ENCODE data around the gene MYLK.

Gene MYLK

DNA sequence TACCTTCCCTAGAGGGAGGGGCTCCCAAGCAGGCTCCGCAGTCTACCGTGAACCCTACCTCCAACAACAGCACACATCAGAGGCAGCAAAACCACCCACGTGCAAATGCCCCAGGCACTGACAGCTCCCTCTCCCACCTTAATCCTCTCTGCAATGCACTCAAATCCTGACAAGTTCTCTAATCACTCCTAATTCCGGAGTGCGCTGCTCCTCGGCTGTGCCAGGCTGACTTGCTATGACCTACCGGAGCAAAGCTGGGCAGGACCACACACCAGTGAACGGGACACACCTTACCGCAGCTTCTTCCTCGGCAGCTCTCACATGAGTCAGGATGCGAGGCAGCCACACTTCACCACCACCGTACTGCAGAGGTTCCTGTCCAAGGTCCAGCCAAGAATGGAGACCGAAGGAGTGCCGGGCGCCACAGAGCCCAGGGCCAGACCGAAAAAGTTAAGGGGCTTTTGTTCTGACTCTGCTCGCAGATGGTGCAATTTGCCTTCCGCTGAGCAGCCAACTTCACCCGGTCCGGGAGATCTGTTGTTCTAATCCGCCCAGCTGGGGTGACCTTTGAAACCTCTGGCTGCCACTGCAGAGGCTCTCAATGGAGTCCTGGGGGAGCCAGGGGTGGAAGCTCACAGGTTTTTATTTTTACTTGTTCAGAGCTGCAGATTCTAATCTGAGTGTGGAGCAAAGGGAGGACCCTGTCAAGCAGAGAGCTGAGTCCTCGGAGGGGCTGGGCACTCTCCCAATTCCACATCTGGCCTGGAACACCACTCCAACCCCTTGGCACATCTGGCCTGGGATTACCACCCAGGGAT, 84.4 kb downstream of the MYLK start:
- Mint-ChIP-seq H3K27ac (no peak overlapping the region), H3K27me3 (no peaks in the 10 kb centered on the region), H3K9me3 (ENCODE audit: low read depth) (no peaks in the 10 kb centered on the region), H3K36me3 (no peaks in the 10 kb centered on the region), H3K4me3 (no peak overlapping the region), H3K4me1 (ENCODE audit: low read depth) (no peaks in the 10 kb centered on the region)

DNA sequence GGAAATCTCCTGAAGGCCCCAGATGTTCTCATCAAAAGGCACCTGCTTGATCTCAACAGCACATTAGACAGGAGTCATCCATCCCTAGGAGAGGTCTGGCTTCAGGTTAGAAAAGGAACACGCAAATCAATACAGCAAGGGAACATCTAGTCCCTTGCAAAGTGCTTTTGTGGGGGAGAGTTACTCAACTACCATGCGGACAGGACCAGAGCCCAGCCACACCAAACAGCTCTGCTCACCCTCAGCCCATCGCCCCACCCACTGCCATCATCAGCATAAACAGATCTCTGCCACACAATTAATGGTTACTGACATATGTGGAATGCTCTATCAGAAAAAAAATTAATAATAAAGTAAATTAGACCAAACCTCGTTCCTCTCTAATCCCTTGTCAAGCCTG, 85.6 kb downstream of the MYLK start:
- H3K9me3 Mint-ChIP-seq (ENCODE audit: low read depth): no peaks in the 10 kb centered on the region

DNA sequence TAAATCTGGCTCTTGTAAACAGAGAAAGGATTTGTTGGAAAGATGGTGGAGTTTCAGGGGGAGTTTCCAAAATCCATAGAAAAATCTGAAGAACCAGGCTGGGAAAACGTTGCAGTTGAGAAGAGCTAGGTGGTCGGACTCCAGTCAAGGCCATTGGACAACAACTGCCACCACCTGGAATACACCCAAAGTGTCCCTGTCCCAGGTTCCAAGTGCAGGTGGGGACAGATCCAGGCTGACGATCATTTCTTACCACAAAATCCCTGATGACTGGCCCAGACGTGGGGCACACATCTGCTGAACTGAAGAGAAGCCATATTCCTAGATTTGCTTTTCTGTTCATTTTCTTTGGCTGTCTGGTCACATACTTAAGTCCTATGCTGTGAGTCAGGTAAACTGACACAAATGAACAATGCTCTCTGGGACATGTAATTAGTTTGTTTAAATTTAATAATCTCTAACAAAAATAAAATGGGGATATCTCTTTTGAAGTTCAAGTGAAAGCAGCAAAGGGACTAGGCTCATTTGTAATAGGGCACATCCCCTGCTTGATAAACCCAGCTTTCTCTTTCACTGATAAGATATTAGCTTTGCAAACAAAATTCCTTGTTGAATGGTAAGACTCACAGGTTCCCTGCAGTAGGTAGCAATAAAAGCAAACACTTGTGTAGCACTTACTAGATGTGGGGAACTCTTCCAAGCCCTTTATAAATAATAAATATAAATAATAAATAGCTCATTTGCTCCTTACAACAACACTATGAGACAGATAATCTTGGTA, 88.5 kb downstream of the MYLK start:
- H3K27me3 Mint-ChIP-seq: no peaks in the 10 kb centered on the region
- H3K36me3 Mint-ChIP-seq: no peaks in the 10 kb centered on the region
- no peaks in the 10 kb centered on the region for H3K9me3 Mint-ChIP-seq (ENCODE audit: low read depth)
- no peaks in the 10 kb centered on the region for H3K4me1 Mint-ChIP-seq (ENCODE audit: low read depth)
- no peak overlapping the region for H3K4me3 Mint-ChIP-seq
- no peak overlapping the region for H3K27ac Mint-ChIP-seq

More for the DNA sequence above, 85.6 kb downstream of the MYLK start:
- H3K4me3 Mint-ChIP-seq: no peak overlapping the region
- H3K36me3 Mint-ChIP-seq: no peaks in the 10 kb centered on the region
- H3K27me3 Mint-ChIP-seq: no peaks in the 10 kb centered on the region
- no peak overlapping the region for H3K27ac Mint-ChIP-seq
- no peaks in the 10 kb centered on the region for H3K4me1 Mint-ChIP-seq (ENCODE audit: low read depth)

DNA sequence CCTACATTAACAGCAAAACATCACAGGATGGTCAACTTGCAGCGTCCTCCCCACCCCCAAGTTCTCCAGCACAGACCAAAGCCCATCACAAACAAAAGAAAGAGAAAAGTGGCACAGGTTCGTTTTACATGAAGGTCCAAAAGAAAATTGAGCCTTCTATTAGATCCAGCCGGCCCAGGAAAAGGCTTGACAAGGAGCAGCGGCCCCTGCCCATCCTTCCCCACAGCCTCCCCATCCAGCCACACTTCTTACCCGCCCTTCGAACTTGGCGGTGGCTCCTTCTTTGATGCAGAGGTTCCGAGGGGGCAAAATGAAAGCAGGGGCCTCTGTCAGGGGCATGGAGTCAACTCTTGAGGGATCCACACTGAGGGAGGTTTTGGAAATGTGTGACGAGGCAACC, 90.7 kb downstream of the MYLK start:
- H3K36me3 Mint-ChIP-seq: no peaks in the 10 kb centered on the region
- H3K27ac Mint-ChIP-seq: no peak overlapping the region
- H3K27me3 Mint-ChIP-seq: no peaks in the 10 kb centered on the region
- no peaks in the 10 kb centered on the region for H3K4me1 Mint-ChIP-seq (ENCODE audit: low read depth)
- H3K4me3 Mint-ChIP-seq: no peak overlapping the region
- H3K9me3 Mint-ChIP-seq (ENCODE audit: low read depth): no peaks in the 10 kb centered on the region

DNA sequence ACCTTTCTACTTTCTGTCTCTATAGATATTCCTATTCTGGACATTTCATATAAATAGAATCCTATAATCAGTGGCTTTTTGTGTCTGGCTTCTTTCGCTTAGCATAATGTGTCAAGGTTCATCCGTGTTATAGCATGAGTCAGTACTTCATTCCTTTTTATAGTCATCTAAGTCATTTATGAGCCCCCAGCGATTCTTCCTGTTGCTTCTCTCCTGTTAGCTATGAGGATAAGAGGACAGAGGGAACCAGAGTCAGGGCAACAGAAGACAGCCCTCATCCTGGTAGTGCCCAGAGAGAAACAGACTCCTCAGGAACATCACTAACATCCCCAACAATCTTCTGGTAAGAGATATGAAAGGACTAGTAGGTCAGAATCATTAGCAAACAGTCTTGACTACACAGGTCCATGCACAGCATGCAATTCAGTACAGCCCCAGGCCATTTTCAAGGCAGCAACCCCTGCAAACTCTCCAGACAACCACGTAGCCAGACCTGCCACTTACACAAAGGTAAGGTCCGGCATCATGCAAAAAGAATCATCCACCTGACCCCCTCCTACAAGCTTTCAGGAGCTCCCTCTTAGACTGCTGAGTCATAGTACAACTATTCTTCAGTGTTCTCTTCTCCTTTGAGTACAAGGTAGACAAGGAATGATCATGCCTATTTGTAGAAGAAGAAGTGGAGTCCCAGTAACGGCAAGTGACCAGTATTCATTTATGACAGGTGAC, 91.5 kb downstream of the MYLK start:
- Mint-ChIP-seq H3K4me1 (ENCODE audit: low read depth) (no peaks in the 10 kb centered on the region), H3K9me3 (ENCODE audit: low read depth) (no peaks in the 10 kb centered on the region), H3K27ac (no peak overlapping the region)

DNA sequence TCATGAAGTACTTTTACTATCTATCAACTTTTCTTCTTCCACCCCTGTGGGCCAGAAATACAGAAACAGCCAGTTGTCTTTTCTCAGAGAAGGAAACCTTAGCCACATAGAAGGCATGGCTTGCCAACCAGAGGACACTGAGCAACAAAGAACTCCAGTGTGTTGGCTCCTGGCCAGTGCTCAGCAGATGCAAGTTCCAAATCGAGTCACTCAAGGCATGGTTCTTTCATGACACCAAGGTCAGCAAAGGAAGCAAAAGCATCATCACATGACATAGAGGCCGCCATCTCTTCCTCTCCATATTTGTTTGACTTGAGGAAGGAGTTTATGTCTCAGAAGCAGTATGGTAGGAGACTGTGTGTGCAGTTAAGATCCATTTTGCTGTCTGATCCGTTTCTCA, 92.2 kb downstream of the MYLK start:
- H3K4me1 Mint-ChIP-seq (ENCODE audit: low read depth): no peaks in the 10 kb centered on the region
- no peaks in the 10 kb centered on the region for H3K36me3 Mint-ChIP-seq
- no peak overlapping the region for H3K4me3 Mint-ChIP-seq
- no peak overlapping the region for H3K27ac Mint-ChIP-seq
- no peaks in the 10 kb centered on the region for H3K9me3 Mint-ChIP-seq (ENCODE audit: low read depth)
- no peaks in the 10 kb centered on the region for H3K27me3 Mint-ChIP-seq

More for the DNA sequence above, 91.5 kb downstream of the MYLK start:
- Mint-ChIP-seq H3K4me3 (no peak overlapping the region), H3K36me3 (no peaks in the 10 kb centered on the region), H3K27me3 (no peaks in the 10 kb centered on the region)

DNA sequence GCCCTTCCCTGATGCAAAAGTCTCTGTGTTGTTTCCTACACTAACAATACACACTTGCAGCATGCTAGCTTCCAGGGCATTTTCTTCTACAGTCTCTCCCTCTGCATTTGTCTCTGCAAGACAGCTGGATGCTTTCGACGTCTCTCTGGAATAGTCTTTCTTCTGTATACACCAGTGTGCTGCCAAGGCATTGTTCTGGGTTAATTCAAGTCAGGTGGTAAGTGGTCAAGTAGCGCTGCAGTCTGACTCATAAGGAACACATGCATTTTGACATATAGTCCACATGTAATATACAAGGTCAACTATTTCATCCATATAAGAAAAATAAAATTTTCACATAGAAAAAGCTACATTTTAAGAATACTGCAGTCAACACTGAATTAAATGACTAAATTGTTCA, 92.7 kb downstream of the MYLK start:
- no peak overlapping the region for H3K4me3 Mint-ChIP-seq
- no peaks in the 10 kb centered on the region for H3K27me3 Mint-ChIP-seq
- no peaks in the 10 kb centered on the region for H3K9me3 Mint-ChIP-seq (ENCODE audit: low read depth)
- H3K4me1 Mint-ChIP-seq (ENCODE audit: low read depth): no peaks in the 10 kb centered on the region
- no peak overlapping the region for H3K27ac Mint-ChIP-seq
- no peaks in the 10 kb centered on the region for H3K36me3 Mint-ChIP-seq

DNA sequence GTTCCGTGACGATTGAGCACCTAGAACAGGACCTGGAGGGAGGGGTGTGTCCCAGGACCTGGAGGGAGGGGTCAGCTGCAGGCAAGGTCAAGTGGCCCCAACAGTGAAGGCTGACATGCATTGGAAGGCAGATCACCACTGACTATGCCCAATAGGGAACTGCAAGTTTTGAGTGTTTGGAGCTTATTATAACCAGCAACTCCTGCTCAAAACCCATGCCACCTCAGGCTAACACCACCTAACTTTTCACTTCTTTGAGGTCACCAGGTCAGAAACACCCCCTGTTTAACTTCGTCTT, 93.1 kb downstream of the MYLK start:
- Mint-ChIP-seq H3K4me3 (no peak overlapping the region), H3K27me3 (no peaks in the 10 kb centered on the region), H3K36me3 (no peaks in the 10 kb centered on the region), H3K9me3 (ENCODE audit: low read depth) (no peaks in the 10 kb centered on the region), H3K27ac (no peak overlapping the region), H3K4me1 (ENCODE audit: low read depth) (no peaks in the 10 kb centered on the region)

DNA sequence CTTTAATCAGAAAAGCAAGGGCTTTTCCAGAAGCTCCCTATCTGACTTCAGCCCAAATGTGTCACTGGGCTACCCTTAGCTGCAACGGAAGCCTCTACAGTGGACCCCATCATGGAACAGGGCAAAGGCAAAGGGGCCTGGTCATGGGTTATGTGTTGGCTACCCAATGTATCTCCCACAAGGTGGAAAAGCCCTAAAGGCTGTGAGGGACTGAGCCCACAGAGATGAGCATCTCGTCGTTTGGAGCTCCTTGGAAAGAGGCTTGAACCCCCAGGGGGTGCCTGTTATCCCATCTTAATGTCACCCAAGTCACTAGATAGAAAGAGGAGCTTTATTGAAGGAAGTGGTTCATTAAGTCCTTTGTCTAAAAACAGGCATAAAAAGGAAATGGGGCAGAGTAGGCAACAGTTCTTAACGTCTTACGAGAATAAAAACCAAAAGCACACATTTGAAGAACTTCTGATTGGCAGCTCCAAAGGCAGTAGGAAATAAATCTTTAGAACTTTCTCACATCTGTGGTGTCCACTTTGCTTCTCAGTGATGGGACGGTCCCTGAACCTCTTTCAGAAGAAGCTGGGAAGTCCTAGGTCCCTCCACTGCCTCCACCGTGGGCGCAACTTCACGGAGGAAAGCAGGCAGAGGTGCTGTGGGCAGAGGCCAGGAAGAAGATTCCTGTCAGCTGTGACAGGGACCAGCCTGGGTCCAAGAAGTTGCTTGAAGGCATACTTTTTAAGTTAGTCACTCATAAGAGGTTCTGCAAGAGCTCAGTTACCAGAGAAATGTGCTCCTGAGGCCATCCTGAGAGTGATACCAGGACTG, 93.7 kb downstream of the MYLK start:
- no peaks in the 10 kb centered on the region for H3K27me3 Mint-ChIP-seq
- H3K4me3 Mint-ChIP-seq: no peak overlapping the region
- H3K9me3 Mint-ChIP-seq (ENCODE audit: low read depth): no peaks in the 10 kb centered on the region
- no peak overlapping the region for H3K27ac Mint-ChIP-seq
- no peaks in the 10 kb centered on the region for H3K36me3 Mint-ChIP-seq
- no peaks in the 10 kb centered on the region for H3K4me1 Mint-ChIP-seq (ENCODE audit: low read depth)

DNA sequence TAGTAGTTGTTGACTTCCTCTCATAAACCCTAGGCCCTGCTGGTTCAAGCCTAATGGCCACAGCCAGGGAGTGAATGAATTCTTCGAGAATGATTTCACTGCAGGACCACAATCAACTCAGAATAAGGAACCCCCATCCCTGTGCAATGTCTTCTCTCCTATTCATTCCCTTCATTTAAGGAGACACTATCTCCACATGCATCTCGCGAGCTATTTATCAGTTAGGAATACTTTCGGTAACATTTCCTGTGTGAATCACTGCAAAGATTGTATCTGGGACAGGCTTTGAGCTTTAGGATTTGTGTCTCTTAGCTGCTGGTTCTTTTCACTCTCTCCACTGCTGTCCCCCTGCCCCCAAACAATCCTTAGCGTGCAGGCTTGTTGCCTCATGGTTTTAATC, 94.4 kb downstream of the MYLK start:
- no peaks in the 10 kb centered on the region for H3K36me3 Mint-ChIP-seq
- no peaks in the 10 kb centered on the region for H3K9me3 Mint-ChIP-seq (ENCODE audit: low read depth)
- H3K4me3 Mint-ChIP-seq: no peak overlapping the region
- no peak overlapping the region for H3K27ac Mint-ChIP-seq
- H3K4me1 Mint-ChIP-seq (ENCODE audit: low read depth): no peaks in the 10 kb centered on the region
- no peaks in the 10 kb centered on the region for H3K27me3 Mint-ChIP-seq

DNA sequence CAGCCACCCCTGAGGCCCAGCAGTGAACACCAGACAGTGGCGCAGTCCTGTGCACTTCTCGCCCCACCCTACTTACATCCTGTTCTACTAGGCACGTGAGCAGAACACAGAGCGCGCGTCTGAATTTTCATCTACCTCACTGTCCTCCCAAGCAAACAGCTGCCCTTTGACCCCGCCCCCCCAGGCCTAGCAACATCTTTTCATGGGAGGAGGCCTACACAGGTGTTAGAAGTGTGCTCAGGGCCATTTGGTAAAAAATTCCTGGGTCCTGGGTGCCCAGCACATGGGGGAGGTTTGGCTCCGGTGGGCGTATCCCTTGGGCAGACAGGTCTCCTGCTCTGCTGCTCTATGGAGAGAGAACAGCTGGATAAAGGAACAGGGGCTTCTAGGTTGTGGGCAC, 95.0 kb downstream of the MYLK start:
- Mint-ChIP-seq H3K9me3 (ENCODE audit: low read depth) (no peaks in the 10 kb centered on the region), H3K27ac (no peak overlapping the region), H3K4me3 (no peak overlapping the region), H3K27me3 (no peaks in the 10 kb centered on the region), H3K36me3 (no peaks in the 10 kb centered on the region), H3K4me1 (ENCODE audit: low read depth) (no peaks in the 10 kb centered on the region)

DNA sequence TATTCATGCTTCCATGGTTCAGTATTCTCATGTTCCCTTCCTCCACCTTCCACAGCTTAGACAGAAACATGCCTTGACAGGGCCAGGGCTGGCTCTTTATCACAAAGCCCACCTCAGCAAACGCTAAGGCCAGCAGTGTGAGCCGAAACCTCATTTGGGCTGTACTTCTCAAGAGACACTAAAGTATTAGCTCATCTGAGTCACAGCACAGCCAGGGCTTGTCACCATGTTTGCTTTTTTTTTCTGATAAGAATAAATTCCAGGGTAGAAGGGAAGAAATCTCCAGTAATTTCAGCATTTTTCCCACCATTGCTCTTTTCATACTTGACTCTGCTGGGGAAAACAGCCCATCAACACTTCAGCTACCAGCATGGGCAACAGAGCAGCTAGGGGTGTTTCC, 95.4 kb downstream of the MYLK start:
- Mint-ChIP-seq H3K27me3 (no peaks in the 10 kb centered on the region), H3K9me3 (ENCODE audit: low read depth) (no peaks in the 10 kb centered on the region), H3K36me3 (no peaks in the 10 kb centered on the region), H3K4me1 (ENCODE audit: low read depth) (no peaks in the 10 kb centered on the region), H3K27ac (no peak overlapping the region), H3K4me3 (no peak overlapping the region)

DNA sequence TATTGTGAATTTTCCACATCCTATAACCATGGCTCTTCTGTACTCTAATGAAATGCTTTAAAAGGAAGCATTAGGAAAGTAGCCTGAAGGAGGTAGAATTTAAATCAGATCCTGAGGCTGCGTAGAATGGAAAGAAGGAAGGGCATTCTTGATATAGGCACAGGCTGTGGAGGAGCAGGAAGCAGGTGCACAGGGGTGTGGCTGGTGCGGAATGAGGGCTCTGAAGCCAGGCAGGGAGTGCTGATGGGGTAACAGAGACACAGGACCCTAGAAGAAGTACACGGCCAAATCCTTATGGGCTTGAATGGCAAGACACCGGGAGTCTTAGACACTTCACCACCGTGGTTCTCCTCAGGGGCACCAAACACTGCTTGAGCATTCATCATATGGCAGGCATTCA, 97.0 kb downstream of the MYLK start:
- Mint-ChIP-seq H3K27me3 (no peaks in the 10 kb centered on the region), H3K36me3 (no peaks in the 10 kb centered on the region), H3K4me3 (no peak overlapping the region), H3K4me1 (ENCODE audit: low read depth) (no peaks in the 10 kb centered on the region), H3K27ac (no peak overlapping the region), H3K9me3 (ENCODE audit: low read depth) (no peaks in the 10 kb centered on the region)

DNA sequence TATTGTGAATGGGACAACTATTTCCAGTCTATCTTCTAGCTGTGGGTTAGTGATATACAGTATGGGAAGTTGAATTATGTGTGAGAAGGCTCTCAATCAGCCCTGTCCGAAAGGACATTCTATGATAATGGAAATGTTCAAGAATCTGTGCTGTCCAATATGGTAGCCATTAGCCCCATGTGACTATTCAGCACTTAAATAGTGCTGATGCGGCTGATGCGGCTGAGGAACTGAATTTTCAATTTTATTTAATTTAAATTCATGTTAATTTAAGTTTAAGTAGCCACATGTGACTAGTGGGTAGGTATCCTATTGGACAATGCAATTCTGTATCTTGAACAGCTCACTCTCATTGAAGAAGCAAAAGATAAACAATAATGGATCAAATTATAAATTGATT, 98.5 kb downstream of the MYLK start:
- Mint-ChIP-seq H3K4me3 (no peak overlapping the region), H3K27me3 (peaks cover 2% of the 10 kb centered on the region), H3K9me3 (ENCODE audit: low read depth) (no peaks in the 10 kb centered on the region), H3K27ac (no peak overlapping the region), H3K4me1 (ENCODE audit: low read depth) (no peaks in the 10 kb centered on the region), H3K36me3 (no peaks in the 10 kb centered on the region)

DNA sequence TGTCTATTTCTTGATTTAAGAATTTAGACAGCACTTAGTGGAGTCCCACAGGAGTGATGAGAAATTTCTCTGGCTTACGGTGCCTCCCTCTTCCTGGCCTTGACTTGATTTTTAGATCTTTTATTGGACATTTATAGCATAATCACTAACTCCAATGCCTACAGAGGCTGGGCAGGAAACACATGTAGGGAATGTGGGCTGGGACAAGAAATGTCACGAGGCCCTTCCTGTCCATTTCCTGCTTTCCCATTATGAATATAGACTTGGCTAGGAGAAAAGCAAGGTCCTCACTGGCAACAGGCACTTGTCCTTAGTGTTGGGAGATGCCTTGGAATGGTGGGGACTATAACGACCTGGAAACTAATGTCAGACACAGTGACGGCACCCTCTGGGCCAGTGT, 100.3 kb downstream of the MYLK start:
- H3K36me3 Mint-ChIP-seq: no peaks in the 10 kb centered on the region
- H3K27ac Mint-ChIP-seq: no peak overlapping the region
- H3K4me3 Mint-ChIP-seq: no peak overlapping the region
- no peaks in the 10 kb centered on the region for H3K9me3 Mint-ChIP-seq (ENCODE audit: low read depth)
- H3K4me1 Mint-ChIP-seq (ENCODE audit: low read depth): no peaks in the 10 kb centered on the region
- peaks cover 2% of the 10 kb centered on the region for H3K27me3 Mint-ChIP-seq

All from activated naive CD8-positive, alpha-beta T cell (primary cell).